ENCODE results near the gene ADRA2B.

- TF ChIP-seq REST (IDR thresholded peaks at IDR 0.05; ENCODE audit: low read depth) (no peak), TAF1 (IDR thresholded peaks at IDR 0.05; ENCODE audit: low read depth) (no peak), CEBPB (IDR thresholded peaks at IDR 0.05) (no peak), EGR1 (IDR thresholded peaks at IDR 0.05) (no peak), MAX (IDR thresholded peaks at IDR 0.05) (no peak), YY1 (IDR thresholded peaks at IDR 0.05; ENCODE audit: low read depth) (no peak), CREB1 (IDR thresholded peaks at IDR 0.05; ENCODE audit: low read depth) (no peak), EP300 (IDR thresholded peaks at IDR 0.05; ENCODE audit: borderline replicate concordance) (no peak), TCF12 (IDR thresholded peaks at IDR 0.05; ENCODE audit: low read depth) (no peak), ZBTB7A (IDR thresholded peaks at IDR 0.05; ENCODE audit: low read depth) (no peak)
These were observed 39.8 kb upstream of the ADRA2B start for GRCh38 chr2:96156011-96156820.
